Stomach smooth muscle (tissue), 2 donors: ENCODE measurements around the gene E2F1.

Experiments used
- H3K27ac ChIP-seq: one replicate; pipeline ENCODE4 v1.7.0; 2013; ENCODE audit warnings: mild to moderate bottlenecking, low read length, inconsistent platforms
- H3K27me3 ChIP-seq, 2 donors: one replicate each; pipeline ENCODE4 v1.7.0; 2013; ENCODE audit warnings: low read length in 2 of 2; ENCODE audit not compliant: insufficient read depth in 2 of 2, control insufficient read depth in 1 of 2
- H3K36me3 ChIP-seq, 2 donors: one replicate each; pipeline ENCODE4 v1.7.0; 2013; ENCODE audit warnings: low read length in 2 of 2; ENCODE audit not compliant: control insufficient read depth in 2 of 2, insufficient read depth in 2 of 2
- H3K4me1 ChIP-seq: one replicate; pipeline ENCODE4 v1.7.0; 2013; ENCODE audit warnings: low read length; ENCODE audit not compliant: control insufficient read depth, insufficient read depth
- H3K4me3 ChIP-seq, 2 donors: one replicate each; pipeline ENCODE4 v1.7.0; 2013; ENCODE audit warnings: low read length in 2 of 2
- H3K9ac ChIP-seq, 2 donors: one replicate each; pipeline ENCODE4 v1.7.0; 2013; ENCODE audit warnings: low read length in 2 of 2, mild to moderate bottlenecking in 1 of 2
- H3K9me3 ChIP-seq, 2 donors: one replicate each; pipeline ENCODE4 v1.7.0; 2013; ENCODE audit warnings: low read length in 2 of 2; ENCODE audit not compliant: control insufficient read depth in 2 of 2
- donor health status: healthy.
- donor health status: Pancreatic carcinoma.

E2F1 gene

GRCh38 chr20:33685328-33686099 lies 671 bp downstream of the E2F1 start:
- no peaks in the 10 kb centered on the region for H3K27me3 ChIP-seq
- H3K36me3 ChIP-seq = no peaks in the 10 kb centered on the region
- no peak overlapping the region for H3K27ac ChIP-seq
- peaks cover 16% of the 10 kb centered on the region for H3K4me1 ChIP-seq
- H3K4me3 ChIP-seq = peak overlapping the region; percentile 7 to 58
- peak overlapping the region; percentile 5 to 21 for H3K9ac ChIP-seq
- H3K9me3 ChIP-seq = no peaks in the 10 kb centered on the region

GRCh38 chr20:33684533-33685327 lies 1.5 kb downstream of the E2F1 start:
- Histone ChIP-seq H3K9ac (peak overlapping the region in 1 of 2 donors; percentile 5), H3K9me3 (no peaks in the 10 kb centered on the region), H3K27ac (no peak overlapping the region), H3K36me3 (no peaks in the 10 kb centered on the region), H3K27me3 (no peaks in the 10 kb centered on the region), H3K4me3 (no peak overlapping the region), H3K4me1 (peaks cover 19% of the 10 kb centered on the region)

GRCh38 chr20:33681728-33682353 lies 4.3 kb downstream of the E2F1 start:
- Histone ChIP-seq H3K4me3 (no peak overlapping the region), H3K9ac (no peak overlapping the region), H3K4me1 (peaks cover 21% of the 10 kb centered on the region), H3K27me3 (no peaks in the 10 kb centered on the region), H3K9me3 (no peaks in the 10 kb centered on the region), H3K27ac (no peak overlapping the region), H3K36me3 (no peaks in the 10 kb centered on the region)

GRCh38 chr20:33681288-33681687 lies 4.9 kb downstream of the E2F1 start:
- Histone ChIP-seq H3K4me3 (no peak overlapping the region), H3K27ac (no peak overlapping the region), H3K9ac (no peak overlapping the region), H3K4me1 (peaks cover 24% of the 10 kb centered on the region), H3K9me3 (no peaks in the 10 kb centered on the region), H3K27me3 (no peaks in the 10 kb centered on the region), H3K36me3 (no peaks in the 10 kb centered on the region)

- H3K9ac ChIP-seq = no peak overlapping the region
- no peak overlapping the region for H3K4me3 ChIP-seq
- no peaks in the 10 kb centered on the region for H3K9me3 ChIP-seq
- no peak overlapping the region for H3K27ac ChIP-seq
- H3K4me1 ChIP-seq = peaks cover 28% of the 10 kb centered on the region
- no peaks in the 10 kb centered on the region for H3K27me3 ChIP-seq
- no peaks in the 10 kb centered on the region for H3K36me3 ChIP-seq
Measured at GRCh38 chr20:33680686-33681085, 5.5 kb downstream of the E2F1 start.

- no peaks in the 10 kb centered on the region for H3K27me3 ChIP-seq
- H3K36me3 ChIP-seq = no peaks in the 10 kb centered on the region
- no peaks in the 10 kb centered on the region for H3K9me3 ChIP-seq
- H3K9ac ChIP-seq = no peak overlapping the region
- H3K4me1 ChIP-seq = peaks cover 28% of the 10 kb centered on the region
- no peak overlapping the region for H3K27ac ChIP-seq
- no peak overlapping the region for H3K4me3 ChIP-seq
Measured at GRCh38 chr20:33679758-33680485, 6.3 kb downstream of the E2F1 start.

- Histone ChIP-seq H3K27ac (no peak overlapping the region), H3K4me1 (peaks cover 38% of the 10 kb centered on the region), H3K9me3 (no peaks in the 10 kb centered on the region), H3K9ac (no peak overlapping the region), H3K4me3 (no peak overlapping the region), H3K27me3 (no peaks in the 10 kb centered on the region), H3K36me3 (no peaks in the 10 kb centered on the region)
Measured at GRCh38 chr20:33677991-33678702, 8.0 kb downstream of the E2F1 start.

GRCh38 chr20:33676652-33677645 lies 9.2 kb downstream of the E2F1 start:
- no peak overlapping the region for H3K9ac ChIP-seq
- no peak overlapping the region for H3K4me3 ChIP-seq
- no peaks in the 10 kb centered on the region for H3K9me3 ChIP-seq
- no peaks in the 10 kb centered on the region for H3K36me3 ChIP-seq
- peaks cover 50% of the 10 kb centered on the region for H3K4me1 ChIP-seq
- H3K27me3 ChIP-seq = no peaks in the 10 kb centered on the region
- peak overlapping the region; percentile 97 for H3K27ac ChIP-seq

- peaks cover 52% of the 10 kb centered on the region for H3K4me1 ChIP-seq
- H3K36me3 ChIP-seq = peaks cover 0 to 6% of the 10 kb centered on the region in 2 donors
- H3K9me3 ChIP-seq = no peaks in the 10 kb centered on the region
- H3K4me3 ChIP-seq = peak overlapping the region in 1 of 2 donors; percentile 15
- peak overlapping the region; percentile 70 to 79 for H3K9ac ChIP-seq
- no peaks in the 10 kb centered on the region for H3K27me3 ChIP-seq
- peak overlapping the region; percentile 97 for H3K27ac ChIP-seq
Measured at GRCh38 chr20:33676121-33676520, 10.1 kb downstream of the E2F1 start.
